Natural killer cell (primary cell): ENCODE measurements around the gene DCAF5. TPM values are rescaled to one million over a fixed set of nuclear protein-coding genes. Genes with fewer than 3 reads are reported as not detected.

Experiments used
- ATAC-seq, 3 donors: fragments of 150-1000 bp in 2 of 3; fragments of 200-7000 bp in 1 of 3; cut with Tn5 transposase; 1 replicate in 1 of 3; 2 replicates in 2 of 3; pipeline ENCODE4 v1.10.0; 2021; ENCODE audit warnings: mild to moderate bottlenecking in 2 of 3, moderate library complexity in 2 of 3
- DNase-seq, 2 donors: peaks; one replicate each; pipeline versions ENCODE4 v3.0.0 to v3.0.0-alpha.2; 2013 to 2021; ENCODE audit warnings: mixed read lengths in 1 of 2
- H3K27ac ChIP-seq: one replicate; pipeline ENCODE4 v1.5.1; 2013; ENCODE audit warnings: mild to moderate bottlenecking, low read length
- H3K27me3 ChIP-seq: one replicate; pipeline ENCODE4 v1.6.1; 2013; ENCODE audit warnings: low read length; ENCODE audit not compliant: control insufficient read depth, insufficient read depth
- H3K36me3 ChIP-seq: one replicate; pipeline ENCODE4 v1.6.1; 2013; ENCODE audit warnings: low read length; ENCODE audit not compliant: control insufficient read depth, insufficient read depth
- H3K4me1 ChIP-seq: one replicate; pipeline ENCODE4 v1.6.1; 2013; ENCODE audit warnings: low read length; ENCODE audit not compliant: control insufficient read depth, insufficient read depth
- H3K4me3 ChIP-seq: one replicate; pipeline ENCODE4 v1.5.1; 2013; ENCODE audit warnings: low read length
- H3K9me3 ChIP-seq: one replicate; pipeline ENCODE4 v1.6.1; 2013; ENCODE audit warnings: low read length; ENCODE audit not compliant: control insufficient read depth, insufficient read depth
- H3K27ac Mint-ChIP-seq, 2 donors: one replicate each; pipeline ENCODE4 v1.8.0; 2022; ENCODE audit warnings: mild to moderate bottlenecking in 2 of 2, mixed read lengths in 2 of 2, moderate library complexity in 1 of 2
- H3K27me3 Mint-ChIP-seq, 2 donors: one replicate each; pipeline ENCODE4 v1.8.0; 2022; ENCODE audit warnings: low read depth in 2 of 2, mixed read lengths in 2 of 2
- H3K36me3 Mint-ChIP-seq: one replicate; pipeline ENCODE4 v1.8.0; 2022; ENCODE audit warnings: mixed read lengths
- H3K4me1 Mint-ChIP-seq, 2 donors: one replicate each; pipeline ENCODE4 v1.8.0; 2022; ENCODE audit warnings: mixed read lengths in 2 of 2
- H3K4me3 Mint-ChIP-seq: one replicate; pipeline ENCODE4 v1.8.0; 2022; ENCODE audit warnings: mild to moderate bottlenecking, moderate library complexity, mixed read lengths
- H3K9me3 Mint-ChIP-seq, 2 donors: one replicate each; pipeline ENCODE4 v1.8.0; 2022; ENCODE audit warnings: mixed read lengths in 2 of 2
- WGBS: methylation state at CpG from one replicate; pipeline ENCODE4 v1.1.7; 2013; ENCODE audit warnings: missing lambda C conversion rate; ENCODE audit not compliant: insufficient coverage; 5-methylcytosine and 5-hydroxymethylcytosine counted together
- intact Hi-C: fragments of 100-400 bp; cut with micrococcal nuclease; formaldehyde crosslinking; loops from one replicate; pipeline ENCODE4 v1.14.2; 2022
- total RNA-seq, 4 donors: library from RNA; stranded (reverse); fragments of 120-200 nt in 1 of 4; gene quantifications; one replicate each; pipeline versions ENCODE4 v1.2.3 to v1.2.4, GENCODE V29; 2013 to 2022
- TF ChIP-seq, protein P1 (sequence below): fragments of 200-600 bp; IDR thresholded peaks from one replicate; pipeline ENCODE4 v1.8.0; 2022; ENCODE audit warnings: antibody characterized with exemption

DCAF5 gene
- total RNA-seq, 3 donors from 2014 or later (not counting 1 experiment from before 2014, with no cell fraction given), result 92.0 to 112 (median 99.2) TPM

DNA sequence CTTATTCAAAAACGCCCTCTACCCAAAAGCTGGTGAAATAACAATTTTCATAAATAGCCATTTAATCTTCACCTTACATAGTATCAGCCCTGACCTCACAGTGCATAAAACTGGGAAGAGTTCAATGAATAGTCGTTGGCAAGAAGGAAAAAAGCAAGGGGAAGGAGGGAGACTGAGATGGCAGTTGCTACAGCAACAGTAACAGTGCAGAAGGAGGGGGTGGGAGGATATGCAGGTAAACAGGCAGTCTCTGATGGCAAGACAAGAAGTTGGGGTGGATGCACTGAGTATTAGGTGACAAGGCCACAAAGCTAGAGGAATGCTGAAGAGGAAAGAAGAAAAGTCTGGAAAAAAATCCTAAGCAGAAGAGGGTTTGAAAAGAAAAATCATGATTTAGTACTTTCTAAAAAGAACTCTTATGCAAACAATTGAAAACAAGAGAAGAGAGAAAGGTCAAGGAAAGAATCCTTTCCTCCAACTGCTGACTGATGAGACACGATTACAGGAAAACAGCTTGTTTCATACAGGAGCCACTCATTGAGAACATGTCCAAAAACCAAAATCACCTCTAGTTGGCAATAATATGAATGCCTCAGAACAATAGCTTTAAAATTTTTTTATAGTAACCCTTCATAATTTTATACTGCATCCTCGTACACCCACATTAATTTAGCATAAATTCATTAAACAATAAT lies 56.0 kb downstream of the DCAF5 start:
- WGBS, result 90% methylated on average over 3 of the region's 4 CpGs
- no peaks in the 10 kb centered on the region for H3K9me3 ChIP-seq
- no peaks in the 10 kb centered on the region for H3K36me3 Mint-ChIP-seq

DNA sequence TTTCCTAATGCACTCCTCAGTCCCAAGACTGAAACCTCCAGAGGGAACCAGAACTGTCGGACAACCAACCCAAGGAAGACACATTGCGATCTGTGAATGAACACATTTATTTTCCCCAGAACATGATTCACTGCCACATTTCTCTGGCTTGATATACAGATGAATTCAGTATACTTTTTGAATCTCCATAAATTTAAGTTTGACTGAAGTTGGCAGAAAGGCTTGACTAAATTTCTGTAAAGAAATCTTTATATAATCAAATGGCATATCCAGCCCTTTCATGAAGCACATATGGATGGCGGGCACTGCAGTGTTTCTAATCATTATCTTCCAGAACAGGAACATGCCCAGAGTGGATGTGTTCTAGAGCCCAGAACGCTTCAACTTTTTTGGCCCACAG lies 56.7 kb downstream of the DCAF5 start:
- DNase-seq (no peak), ATAC-seq (no peak)
- Mint-ChIP-seq H3K9me3 (no peaks in the 10 kb centered on the region), H3K4me1 (peaks cover 31 to 41% of the 10 kb centered on the region in 2 donors), H3K27me3 (no peaks in the 10 kb centered on the region), H3K36me3 (peaks cover 4% of the 10 kb centered on the region), H3K4me3 (no peak overlapping the region), H3K27ac (peak overlapping the region; percentile 17 to 45)
- Histone ChIP-seq H3K36me3 (peaks cover 20% of the 10 kb centered on the region), H3K4me1 (no peaks in the 10 kb centered on the region), H3K4me3 (no peak overlapping the region), H3K9me3 (no peaks in the 10 kb centered on the region), H3K27ac (no peak overlapping the region), H3K27me3 (no peaks in the 10 kb centered on the region)
- TF ChIP-seq, protein P1, sequence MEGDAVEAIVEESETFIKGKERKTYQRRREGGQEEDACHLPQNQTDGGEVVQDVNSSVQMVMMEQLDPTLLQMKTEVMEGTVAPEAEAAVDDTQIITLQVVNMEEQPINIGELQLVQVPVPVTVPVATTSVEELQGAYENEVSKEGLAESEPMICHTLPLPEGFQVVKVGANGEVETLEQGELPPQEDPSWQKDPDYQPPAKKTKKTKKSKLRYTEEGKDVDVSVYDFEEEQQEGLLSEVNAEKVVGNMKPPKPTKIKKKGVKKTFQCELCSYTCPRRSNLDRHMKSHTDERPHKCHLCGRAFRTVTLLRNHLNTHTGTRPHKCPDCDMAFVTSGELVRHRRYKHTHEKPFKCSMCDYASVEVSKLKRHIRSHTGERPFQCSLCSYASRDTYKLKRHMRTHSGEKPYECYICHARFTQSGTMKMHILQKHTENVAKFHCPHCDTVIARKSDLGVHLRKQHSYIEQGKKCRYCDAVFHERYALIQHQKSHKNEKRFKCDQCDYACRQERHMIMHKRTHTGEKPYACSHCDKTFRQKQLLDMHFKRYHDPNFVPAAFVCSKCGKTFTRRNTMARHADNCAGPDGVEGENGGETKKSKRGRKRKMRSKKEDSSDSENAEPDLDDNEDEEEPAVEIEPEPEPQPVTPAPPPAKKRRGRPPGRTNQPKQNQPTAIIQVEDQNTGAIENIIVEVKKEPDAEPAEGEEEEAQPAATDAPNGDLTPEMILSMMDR, result no peak
- 100% methylated on average over 4 of the region's 4 CpGs for WGBS
- intact Hi-C loops, result no loop called here

More for the DNA sequence above, 56.0 kb downstream of the DCAF5 start:
- Histone ChIP-seq H3K36me3 (peaks cover 21% of the 10 kb centered on the region), H3K4me3 (no peak overlapping the region), H3K4me1 (no peaks in the 10 kb centered on the region), H3K27me3 (no peaks in the 10 kb centered on the region), H3K27ac (no peak overlapping the region)
- H3K9me3 Mint-ChIP-seq, result no peaks in the 10 kb centered on the region
- no peaks in the 10 kb centered on the region for H3K27me3 Mint-ChIP-seq
- ATAC-seq, result no peak
- peak overlapping the region; percentile 17 to 45 for H3K27ac Mint-ChIP-seq
- intact Hi-C loops, result no loop called here
- peaks cover 27 to 38% of the 10 kb centered on the region in 2 donors for H3K4me1 Mint-ChIP-seq
- TF ChIP-seq, protein P1, result no peak
- no peak overlapping the region for H3K4me3 Mint-ChIP-seq
- no peak for DNase-seq

DNA sequence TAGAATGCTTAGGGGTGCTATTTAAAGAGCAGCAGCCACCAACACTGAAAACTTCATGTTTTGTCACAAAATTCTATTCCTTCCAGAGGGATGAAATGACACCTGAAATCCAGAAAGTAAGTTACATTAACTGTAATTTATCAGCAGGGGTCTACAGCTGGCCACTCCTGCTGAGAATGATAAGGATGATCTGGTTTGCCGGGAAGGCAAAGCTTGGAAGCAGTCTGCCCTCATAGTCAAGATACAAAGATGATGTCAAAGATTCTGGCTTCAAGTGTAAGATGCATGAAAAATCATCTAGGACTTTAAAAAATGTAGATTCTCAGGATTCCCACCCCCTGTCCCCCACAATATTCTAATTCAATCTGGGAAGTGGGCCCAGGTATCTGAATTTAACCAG lies 58.4 kb downstream of the DCAF5 start:
- H3K36me3 ChIP-seq, result peaks cover 32% of the 10 kb centered on the region
- WGBS, result 100% methylated on average over 1 of the region's 1 CpG
- TF ChIP-seq, protein P1, result no peak
- H3K27ac Mint-ChIP-seq, result peak overlapping the region in 1 of 2 donors; percentile 17
- H3K9me3 Mint-ChIP-seq, result no peaks in the 10 kb centered on the region
- H3K36me3 Mint-ChIP-seq, result peaks cover 7% of the 10 kb centered on the region
- intact Hi-C loops, result no loop called here
- no peak for ATAC-seq
- peaks cover 33 to 43% of the 10 kb centered on the region in 2 donors for H3K4me1 Mint-ChIP-seq
- H3K4me3 ChIP-seq, result no peak overlapping the region
- DNase-seq, result no peak
- no peak overlapping the region for H3K27ac ChIP-seq
- no peaks in the 10 kb centered on the region for H3K4me1 ChIP-seq
- H3K27me3 Mint-ChIP-seq, result no peaks in the 10 kb centered on the region
- H3K27me3 ChIP-seq, result no peaks in the 10 kb centered on the region
- H3K4me3 Mint-ChIP-seq, result no peak overlapping the region
- no peaks in the 10 kb centered on the region for H3K9me3 ChIP-seq
